Upper lobe of left lung (tissue), 6 donors: ENCODE measurements around the gene CFAP299. TPM values are rescaled to one million over a fixed set of nuclear protein-coding genes. Genes with fewer than 3 reads are reported as not detected.

ENCODE experiments used
- ATAC-seq, 2 donors: fragments of 200-7000 bp; cut with Tn5 transposase; one replicate each; pipeline ENCODE4 v1.9.1; 2022; ENCODE audit warnings: mild to moderate bottlenecking in 2 of 2, moderate library complexity in 2 of 2; ENCODE audit not compliant: low FRiP score in 2 of 2
- DNase-seq, 2 donors: peaks; one replicate each; pipeline ENCODE4 v3.0.0-alpha.2; 2019 to 2020
- H3K27ac ChIP-seq, 4 donors: fragments of 200-600 bp; sonication (generic); one replicate each; pipeline ENCODE4 v1.5.1; 2016 to 2019
- H3K27me3 ChIP-seq, 4 donors: fragments of 200-600 bp; sonication (generic); one replicate each; pipeline ENCODE4 v1.5.1; 2017 to 2019
- H3K36me3 ChIP-seq, 4 donors: fragments of 200-600 bp; sonication (generic); one replicate each; pipeline ENCODE4 v1.5.1; 2016 to 2019
- H3K4me1 ChIP-seq, 4 donors: fragments of 200-600 bp; sonication (generic); one replicate each; pipeline ENCODE4 v1.5.1; 2018 to 2019
- H3K4me3 ChIP-seq, 4 donors: fragments of 200-600 bp; sonication (generic); one replicate each; pipeline ENCODE4 v1.5.1; 2017 to 2019; ENCODE audit warnings: mild to moderate bottlenecking in 2 of 4, moderate library complexity in 1 of 4
- H3K9me3 ChIP-seq, 4 donors: fragments of 200-600 bp; sonication (generic); one replicate each; pipeline ENCODE4 v1.5.1; 2018 to 2019
- CTCF ChIP-seq, 6 experiments: fragments of 450-650 bp in 4 of 6; fragments of 200-600 bp in 2 of 6; sonication (generic) in 2 of 6; IDR thresholded peaks; one replicate each; pipeline ENCODE4 v1.5.1; 2016 to 2019; ENCODE audit warnings: antibody characterized with exemption in 6 of 6
- EP300 ChIP-seq, 4 donors: sonication (generic); formaldehyde crosslinking; IDR thresholded peaks; one replicate each; pipeline ENCODE4 v1.5.1; 2017; ENCODE audit warnings: antibody characterized with exemption in 4 of 4, control low read depth in 2 of 4
- POLR2A ChIP-seq, 4 donors: fragments of 450-650 bp; IDR thresholded peaks; one replicate each; pipeline ENCODE4 v1.5.1; 2016 to 2017; ENCODE audit warnings: antibody characterized with exemption in 4 of 4, mild to moderate bottlenecking in 2 of 4
- POLR2AphosphoS5 ChIP-seq, 2 donors: sonication (generic); formaldehyde crosslinking; IDR thresholded peaks; one replicate each; pipeline ENCODE4 v1.5.1; 2017; ENCODE audit warnings: antibody characterized with exemption in 2 of 2
- WGBS, 2 donors: methylation state at CpG; one replicate each; pipeline ENCODE4 v1.1.5; 2017 to 2018; 5-methylcytosine and 5-hydroxymethylcytosine counted together
- total RNA-seq, 6 donors: library from RNA; depleted of rRNA in 4 of 6; stranded (reverse); fragments of >200 nt in 4 of 6; gene quantifications; one replicate each; pipeline versions ENCODE4 v1.1.0 to v1.2.1, GENCODE V29; 2016 to 2021
- donor health status: DM: no; HTN: no; CAD: no; lungs with moderate emphysema.
- donor health status: DM: no; HTN: yes; CAD: no; lungs with severe emphysema.

Gene CFAP299
- total RNA-seq, 6 donors from 2014 or later, result 0.46 to 31.6 (median 3.9) TPM

GRCh38 chr4:80422727-80423404 is 87.3 kb downstream of the CFAP299 start:
- no peak for ATAC-seq
- H3K36me3 ChIP-seq, result no peaks in the 10 kb centered on the region
- WGBS, 2 donors, result 91 to 96% methylated on average over 1 of the region's 1 CpG
- no peak for DNase-seq
- H3K27me3 ChIP-seq, result no peaks in the 10 kb centered on the region
- no peaks in the 10 kb centered on the region for H3K4me1 ChIP-seq
- no peak overlapping the region for H3K27ac ChIP-seq
- H3K9me3 ChIP-seq, result no peaks in the 10 kb centered on the region
- H3K4me3 ChIP-seq, result no peak overlapping the region
- no peak for TF ChIP-seq POLR2AphosphoS5 (IDR thresholded peaks at IDR 0.05)
- TF ChIP-seq POLR2A (IDR thresholded peaks at IDR 0.05), result no peak
- no peak for TF ChIP-seq CTCF (IDR thresholded peaks at IDR 0.05)
- no peak for TF ChIP-seq EP300 (IDR thresholded peaks at IDR 0.05)

GRCh38 chr4:80423553-80424224 is 88.2 kb downstream of the CFAP299 start:
- Histone ChIP-seq H3K27ac (no peak overlapping the region), H3K36me3 (no peaks in the 10 kb centered on the region), H3K27me3 (no peaks in the 10 kb centered on the region), H3K4me1 (no peaks in the 10 kb centered on the region), H3K9me3 (no peaks in the 10 kb centered on the region), H3K4me3 (no peak overlapping the region)
- WGBS, 2 donors, result 87 to 98% methylated on average over 3 of the region's 3 CpGs
- no peak for TF ChIP-seq POLR2A (IDR thresholded peaks at IDR 0.05)
- no peak for TF ChIP-seq CTCF (IDR thresholded peaks at IDR 0.05)
- TF ChIP-seq POLR2AphosphoS5 (IDR thresholded peaks at IDR 0.05), result no peak
- no peak for TF ChIP-seq EP300 (IDR thresholded peaks at IDR 0.05)
- ATAC-seq, result peak in 1 of 2 donors; percentile 11
- DNase-seq, result no peak

- Histone ChIP-seq H3K4me1 (no peaks in the 10 kb centered on the region), H3K27ac (no peak overlapping the region), H3K27me3 (no peaks in the 10 kb centered on the region), H3K4me3 (no peak overlapping the region), H3K9me3 (no peaks in the 10 kb centered on the region), H3K36me3 (no peaks in the 10 kb centered on the region)
- ATAC-seq, result no peak
- no peak for DNase-seq
- no peak for TF ChIP-seq POLR2A (IDR thresholded peaks at IDR 0.05)
- no peak for TF ChIP-seq EP300 (IDR thresholded peaks at IDR 0.05)
- no peak for TF ChIP-seq CTCF (IDR thresholded peaks at IDR 0.05)
- TF ChIP-seq POLR2AphosphoS5 (IDR thresholded peaks at IDR 0.05), result no peak
- WGBS, 2 donors, result 74 to 88% methylated on average over 2 of the region's 2 CpGs
Measured at GRCh38 chr4:80424225-80424581, 88.7 kb downstream of the CFAP299 start.

- ATAC-seq (no peak), DNase-seq (no peak)
- Histone ChIP-seq H3K9me3 (no peaks in the 10 kb centered on the region), H3K4me3 (no peak overlapping the region), H3K27me3 (no peaks in the 10 kb centered on the region), H3K27ac (no peak overlapping the region), H3K4me1 (no peaks in the 10 kb centered on the region), H3K36me3 (no peaks in the 10 kb centered on the region)
- 69 to 85% methylated on average over 4 of the region's 4 CpGs for WGBS, 2 donors
- no peak for TF ChIP-seq POLR2A (IDR thresholded peaks at IDR 0.05)
- TF ChIP-seq POLR2AphosphoS5 (IDR thresholded peaks at IDR 0.05), result no peak
- no peak for TF ChIP-seq CTCF (IDR thresholded peaks at IDR 0.05)
- no peak for TF ChIP-seq EP300 (IDR thresholded peaks at IDR 0.05)
Measured at GRCh38 chr4:80425124-80426100, 89.9 kb downstream of the CFAP299 start.
